Adipocyte (in vitro differentiated cells): ENCODE results near the gene ACTL8.
"Not testable (repeated sequence)": the region's sequence is repeated elsewhere in the genome, so short reads cannot be mapped to it uniquely, and the experiment has no call there.

Experiments
- DNase-seq: peaks from one replicate; pipeline ENCODE4 v3.0.0-alpha.2; 2015; ENCODE audit warnings: low read depth
- H3K27me3 ChIP-seq: replicated peaks from 2 replicates; pipeline ENCODE4 v1.7.0; 2013; ENCODE audit warnings: mild to moderate bottlenecking, low read length, moderate library complexity; ENCODE audit not compliant: control insufficient read depth, insufficient read depth
- H3K36me3 ChIP-seq: 2 replicates; pipeline ENCODE4 v1.7.0; 2013; ENCODE audit warnings: low read length, mild to moderate bottlenecking, moderate library complexity; ENCODE audit not compliant: control insufficient read depth, insufficient read depth, severe bottlenecking
- H3K4me1 ChIP-seq: 2 replicates; pipeline ENCODE4 v1.7.0; 2013; ENCODE audit warnings: mild to moderate bottlenecking, low read length, moderate library complexity; ENCODE audit not compliant: control insufficient read depth, insufficient read depth
- H3K4me3 ChIP-seq: 2 replicates; pipeline ENCODE4 v1.7.0; 2013; ENCODE audit warnings: mild to moderate bottlenecking, low read length, moderate library complexity
- H3K9ac ChIP-seq: 2 replicates; pipeline ENCODE4 v1.7.0; 2013; ENCODE audit warnings: mild to moderate bottlenecking, low read length, moderate library complexity
- H3K9me3 ChIP-seq: 2 replicates; pipeline ENCODE4 v1.7.0; 2013; ENCODE audit warnings: mild to moderate bottlenecking, low read length, moderate library complexity; ENCODE audit not compliant: control insufficient read depth

Gene ACTL8

DNA sequence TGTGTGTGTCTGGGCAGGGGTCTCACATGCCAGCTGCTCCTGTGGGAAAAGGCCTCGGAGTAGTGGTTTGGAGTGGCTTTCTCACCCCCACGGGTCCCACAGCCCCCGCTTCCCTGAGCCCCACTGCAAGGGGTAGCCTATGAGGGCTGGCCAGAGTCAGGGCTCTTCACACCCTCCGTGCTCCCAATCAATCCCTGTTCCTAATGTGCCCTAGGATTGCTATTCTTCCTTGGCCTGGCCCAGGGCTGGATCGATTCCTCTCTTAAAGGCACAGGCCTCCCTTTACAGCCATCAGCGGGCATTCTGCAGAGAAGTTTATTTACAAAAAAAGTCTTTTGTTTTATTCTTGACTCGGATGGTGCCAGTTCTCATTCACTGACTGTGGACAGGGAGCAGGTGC, 19.3 kb upstream of the ACTL8 start:
- H3K27me3 ChIP-seq: no peaks in the 10 kb centered on the region
- DNase-seq: no peak
- H3K36me3 ChIP-seq: no peaks in the 10 kb centered on the region
- peaks cover 5% of the 10 kb centered on the region for H3K4me1 ChIP-seq
- H3K9ac ChIP-seq: no peak overlapping the region
- H3K9me3 ChIP-seq: no peaks in the 10 kb centered on the region
- no peak overlapping the region for H3K4me3 ChIP-seq

DNA sequence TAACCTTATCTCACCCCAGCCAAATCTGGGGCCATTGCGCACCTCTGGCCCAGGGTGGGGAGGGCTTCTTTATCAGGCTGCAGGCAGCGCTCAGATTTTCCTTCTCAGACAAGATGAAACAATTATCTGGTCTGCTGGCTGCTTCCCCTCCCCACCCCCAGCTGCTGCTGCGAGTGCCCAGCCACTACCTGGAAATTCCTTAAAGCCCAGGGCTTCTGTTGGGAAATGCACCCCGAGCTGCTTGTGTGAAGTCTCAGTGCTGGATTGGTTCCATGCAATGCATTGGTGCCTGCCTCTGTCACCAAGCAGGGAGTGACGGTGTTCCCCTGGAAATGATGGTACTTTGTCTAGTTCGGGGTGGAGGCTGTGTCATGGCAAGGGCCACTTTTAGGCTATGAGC, 18.5 kb upstream of the ACTL8 start:
- Histone ChIP-seq H3K27me3 (no peaks in the 10 kb centered on the region), H3K36me3 (no peaks in the 10 kb centered on the region), H3K9me3 (no peaks in the 10 kb centered on the region), H3K9ac (no peak overlapping the region), H3K4me3 (no peak overlapping the region), H3K4me1 (peaks cover 5% of the 10 kb centered on the region)
- no peak for DNase-seq

DNA sequence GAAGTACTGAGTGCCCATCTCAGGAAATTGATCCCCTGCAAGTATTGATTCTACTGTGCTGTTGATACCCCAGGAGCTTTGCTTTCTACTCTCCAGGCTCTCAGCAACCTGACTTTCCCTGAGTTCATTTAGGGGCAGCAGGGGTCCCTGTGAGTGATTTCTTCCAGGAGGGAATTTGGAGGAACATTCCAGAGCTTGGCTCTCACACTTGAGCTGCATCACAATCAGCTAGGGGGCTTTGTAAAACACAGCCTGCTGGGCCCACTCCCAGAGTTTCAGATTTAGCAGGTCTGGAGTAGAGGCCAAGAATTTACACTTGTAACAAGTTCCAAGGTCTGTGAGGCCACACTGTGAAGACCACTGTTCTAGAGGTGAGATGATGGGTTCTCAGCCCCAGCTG, 16.1 kb upstream of the ACTL8 start:
- DNase-seq: no peak
- Histone ChIP-seq H3K9me3 (no peaks in the 10 kb centered on the region), H3K36me3 (no peaks in the 10 kb centered on the region), H3K4me1 (peaks cover 9% of the 10 kb centered on the region), H3K4me3 (no peak overlapping the region), H3K27me3 (no peaks in the 10 kb centered on the region), H3K9ac (no peak overlapping the region)

DNA sequence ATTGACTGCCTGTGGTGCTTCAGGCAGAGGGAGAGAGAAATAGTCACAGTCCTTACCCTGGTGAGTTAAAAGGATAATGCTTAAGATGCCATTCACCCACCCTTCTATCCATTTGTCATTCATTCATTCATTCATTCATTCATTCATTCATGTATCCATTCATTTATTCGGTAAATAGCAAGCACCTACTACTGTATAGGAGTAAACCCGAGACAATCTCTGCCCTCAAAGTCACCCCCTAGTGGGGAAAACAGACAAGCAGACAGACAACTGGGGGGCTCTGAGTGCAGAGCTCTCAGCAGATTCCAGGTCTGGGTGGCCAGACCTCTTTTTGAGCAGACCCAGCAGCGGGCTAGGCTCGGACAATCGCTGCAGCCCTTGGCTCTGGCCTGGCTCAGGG, 14.1 kb upstream of the ACTL8 start:
- H3K36me3 ChIP-seq: no peaks in the 10 kb centered on the region
- peaks cover 9% of the 10 kb centered on the region for H3K4me1 ChIP-seq
- H3K9ac ChIP-seq: no peak overlapping the region
- H3K9me3 ChIP-seq: no peaks in the 10 kb centered on the region
- DNase-seq: no peak
- H3K27me3 ChIP-seq: no peaks in the 10 kb centered on the region
- no peak overlapping the region for H3K4me3 ChIP-seq

DNA sequence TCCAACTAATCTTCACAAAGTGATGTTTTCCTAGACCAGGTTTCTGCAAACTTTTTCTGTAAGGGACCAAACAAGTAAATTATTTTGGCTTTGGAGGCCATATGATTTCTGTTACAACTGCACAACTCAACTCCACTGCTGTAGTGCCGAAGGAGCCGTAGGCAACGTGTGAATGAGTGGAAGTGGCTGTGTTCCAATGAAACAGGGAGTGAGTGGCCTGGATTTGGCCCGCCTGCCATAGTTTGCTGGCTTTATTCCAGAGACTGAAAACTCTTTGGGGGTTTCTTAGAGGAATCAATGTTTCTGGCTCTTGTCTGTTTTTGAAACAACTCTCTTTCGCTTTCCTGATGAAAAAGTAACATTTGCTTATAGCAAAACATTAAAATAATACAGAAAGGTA, 12.6 kb upstream of the ACTL8 start:
- peak; percentile 33 for DNase-seq
- Histone ChIP-seq H3K4me1 (peaks cover 9% of the 10 kb centered on the region), H3K9ac (no peak overlapping the region), H3K9me3 (no peaks in the 10 kb centered on the region), H3K27me3 (no peaks in the 10 kb centered on the region), H3K36me3 (no peaks in the 10 kb centered on the region), H3K4me3 (no peak overlapping the region)

DNA sequence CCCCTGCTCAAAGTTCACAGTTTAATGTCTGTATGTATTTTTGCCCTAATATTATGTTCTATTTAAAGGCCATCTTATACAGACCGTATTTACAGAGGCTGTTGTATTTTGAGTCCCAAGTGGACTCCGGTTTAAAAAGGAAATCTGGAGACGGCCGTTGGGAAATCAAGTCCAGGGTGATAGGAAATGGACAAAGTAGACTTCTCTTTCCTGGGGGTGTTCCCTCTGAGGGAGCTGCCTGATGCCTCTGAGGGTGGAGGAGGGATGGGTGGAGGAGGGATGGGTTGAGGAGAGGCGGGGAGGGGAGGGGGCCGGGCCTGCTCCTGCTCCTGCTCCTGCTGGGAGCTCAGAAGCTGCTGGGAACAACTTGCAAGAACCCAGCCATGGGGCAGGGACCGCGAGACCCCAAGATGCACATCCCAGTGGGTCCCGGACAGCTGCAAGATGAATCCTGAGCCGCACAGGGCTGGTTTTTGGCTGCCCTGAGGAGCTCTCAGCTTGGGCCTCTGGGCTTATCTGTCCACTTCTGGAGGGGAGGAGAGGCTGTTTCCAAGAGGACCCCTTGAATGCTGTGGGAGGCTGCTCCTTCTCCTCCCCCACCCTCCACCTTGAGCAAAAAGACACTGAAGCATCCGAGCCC, 12.0 kb upstream of the ACTL8 start:
- no peaks in the 10 kb centered on the region for H3K27me3 ChIP-seq
- no peak overlapping the region for H3K4me3 ChIP-seq
- peaks cover 9% of the 10 kb centered on the region for H3K4me1 ChIP-seq
- no peak for DNase-seq
- H3K36me3 ChIP-seq: no peaks in the 10 kb centered on the region
- no peak overlapping the region for H3K9ac ChIP-seq
- no peaks in the 10 kb centered on the region for H3K9me3 ChIP-seq

DNA sequence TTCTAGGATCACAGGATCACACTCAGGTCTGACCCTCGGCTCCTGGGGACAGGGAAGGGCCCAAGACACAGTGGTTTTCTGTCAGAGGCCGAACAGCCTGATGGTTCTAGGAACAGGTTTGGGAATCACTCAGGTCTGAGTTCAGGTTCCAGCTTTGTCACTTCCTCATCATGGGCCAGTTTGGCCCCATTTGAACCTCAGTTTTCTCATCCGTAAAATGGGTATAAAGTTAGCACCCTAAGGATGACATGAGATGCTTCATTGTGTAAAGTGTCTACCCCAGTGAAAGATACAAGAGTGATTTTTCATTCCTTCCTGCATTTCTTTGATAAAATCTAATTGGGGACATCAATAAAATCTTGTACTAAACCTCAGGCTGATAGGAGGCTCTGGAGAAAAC, 11.2 kb upstream of the ACTL8 start:
- DNase-seq: no peak
- Histone ChIP-seq H3K9ac (no peak overlapping the region), H3K36me3 (no peaks in the 10 kb centered on the region), H3K4me1 (peaks cover 9% of the 10 kb centered on the region), H3K27me3 (no peaks in the 10 kb centered on the region), H3K9me3 (no peaks in the 10 kb centered on the region), H3K4me3 (no peak overlapping the region)

DNA sequence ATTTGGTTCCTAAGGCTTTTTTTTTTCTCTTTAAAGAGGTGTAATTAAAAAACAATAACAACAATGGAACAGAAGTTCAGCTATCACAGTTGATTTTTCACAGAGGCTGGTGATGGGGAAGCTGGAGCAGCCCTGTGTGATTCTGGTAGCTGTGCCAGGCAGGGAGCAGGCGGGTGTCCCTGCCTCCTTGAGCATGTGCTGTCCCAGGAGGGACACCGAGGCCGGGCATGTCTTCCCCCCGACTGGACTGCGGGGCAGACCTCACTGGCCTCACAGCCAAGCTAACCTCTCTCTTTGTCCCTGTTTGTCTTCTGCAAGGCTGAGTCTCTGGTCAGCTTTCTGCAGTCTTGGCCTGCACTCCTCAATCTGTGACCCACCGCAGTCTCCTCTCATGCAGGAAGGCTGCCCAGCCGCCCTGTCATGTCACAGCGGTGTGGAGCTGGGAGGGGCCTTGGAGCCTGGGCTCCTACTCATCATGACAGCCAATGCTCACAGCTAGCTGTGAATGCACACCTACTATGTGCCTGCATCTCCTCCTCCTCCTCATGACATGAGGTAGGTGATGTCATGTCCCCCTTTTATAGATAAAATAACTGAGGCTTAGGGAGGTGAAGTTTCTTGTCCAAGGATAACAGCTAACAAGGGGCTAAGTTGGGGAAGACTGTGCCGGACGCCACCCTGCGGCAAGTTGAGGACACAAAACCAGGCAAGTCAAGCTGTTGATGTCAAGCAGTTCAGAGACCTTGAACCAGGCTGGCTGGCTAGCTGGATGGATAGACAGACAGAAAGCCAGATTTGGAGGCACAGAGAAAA, 10.3 kb upstream of the ACTL8 start:
- no peaks in the 10 kb centered on the region for H3K9me3 ChIP-seq
- no peaks in the 10 kb centered on the region for H3K27me3 ChIP-seq
- no peak overlapping the region for H3K9ac ChIP-seq
- H3K4me1 ChIP-seq: peaks cover 9% of the 10 kb centered on the region
- H3K36me3 ChIP-seq: no peaks in the 10 kb centered on the region
- no peak overlapping the region for H3K4me3 ChIP-seq
- DNase-seq: no peak

DNA sequence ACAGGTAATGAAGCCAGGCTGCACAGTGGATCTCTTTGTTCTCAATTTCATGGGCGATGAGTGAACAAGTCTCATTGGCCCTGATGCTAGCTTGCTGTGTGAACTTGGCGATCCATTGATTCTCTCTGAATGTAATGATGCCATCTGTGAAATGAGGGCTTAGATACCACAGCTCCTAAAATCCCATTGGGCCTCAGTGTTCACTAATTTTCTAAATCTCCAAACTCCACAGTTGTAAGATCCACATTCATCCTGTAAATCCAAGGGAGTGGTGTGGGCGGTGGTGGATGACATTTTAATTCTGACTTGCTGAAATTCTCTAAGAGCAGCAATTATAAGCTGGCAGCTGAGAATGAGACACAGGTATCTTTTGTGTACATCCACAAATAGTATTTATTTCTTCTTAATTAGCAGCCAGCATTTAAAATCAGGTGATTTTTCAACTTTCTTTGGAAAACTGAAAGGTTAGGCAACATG, 9.6 kb upstream of the ACTL8 start:
- no peak for DNase-seq
- Histone ChIP-seq H3K36me3 (no peaks in the 10 kb centered on the region), H3K9me3 (no peaks in the 10 kb centered on the region), H3K27me3 (no peaks in the 10 kb centered on the region), H3K4me3 (no peak overlapping the region), H3K4me1 (peaks cover 9% of the 10 kb centered on the region), H3K9ac (no peak overlapping the region)

DNA sequence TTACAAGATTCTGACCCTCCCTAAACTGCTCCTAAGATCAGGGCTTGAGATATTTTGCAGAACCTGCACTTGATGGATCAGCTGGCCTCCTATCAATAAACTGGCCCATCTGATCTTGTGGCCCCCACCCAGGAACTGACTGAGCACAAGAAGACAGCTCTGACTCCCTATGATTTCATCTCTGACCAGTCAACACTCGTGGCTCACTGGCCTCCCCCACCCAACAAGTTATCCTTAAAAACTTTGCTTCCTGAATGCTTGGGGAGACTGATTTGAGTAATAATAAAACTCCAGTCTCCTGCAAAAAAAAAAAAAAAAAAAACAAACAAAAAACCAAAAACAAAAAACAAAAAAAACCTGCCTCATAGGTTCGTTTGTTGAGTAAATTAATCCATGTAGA, 8.9 kb upstream of the ACTL8 start:
- not testable (repeated sequence) for H3K4me1 ChIP-seq, H3K4me3 ChIP-seq, H3K9me3 ChIP-seq, H3K36me3 ChIP-seq, H3K9ac ChIP-seq, DNase-seq, H3K27me3 ChIP-seq

DNA sequence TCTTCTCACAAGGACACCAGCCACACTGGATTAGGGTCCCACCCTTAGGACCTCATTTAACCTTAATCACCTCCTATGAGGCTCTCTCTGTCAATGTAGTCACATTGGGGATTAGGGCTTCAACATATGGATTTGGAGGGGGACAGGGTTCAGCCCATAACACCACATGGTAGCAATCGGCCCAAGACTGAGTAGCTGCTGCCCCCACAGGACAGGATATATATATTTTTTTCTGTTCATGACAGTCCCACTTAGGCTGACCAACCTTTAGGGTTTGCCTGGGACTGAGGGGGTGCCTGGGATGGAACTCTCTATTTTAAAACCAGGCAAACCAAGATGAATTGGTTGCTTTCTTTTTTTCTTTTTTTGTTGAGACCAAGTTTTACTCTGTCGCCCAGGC, 8.2 kb upstream of the ACTL8 start:
- Histone ChIP-seq H3K9ac (no peak overlapping the region), H3K4me3 (no peak overlapping the region), H3K4me1 (peaks cover 9% of the 10 kb centered on the region), H3K36me3 (no peaks in the 10 kb centered on the region), H3K9me3 (no peaks in the 10 kb centered on the region), H3K27me3 (no peaks in the 10 kb centered on the region)
- DNase-seq: no peak
